GM23248 (cell line): Measurements from ENCODE around the gene SERPINC1. TPM values are rescaled to one million over a fixed set of nuclear protein-coding genes. Genes with fewer than 3 reads are reported as not detected.
"Not testable (repeated sequence)": the region's sequence is repeated elsewhere in the genome, so short reads cannot be mapped to it uniquely, and the experiment has no call there.

Source experiments
- DNase-seq: peaks from one replicate; pipeline ENCODE4 v3.0.0-alpha.2; 2015
- H2AFZ ChIP-seq: fragments of 200-600 bp; sonication (generic); 2 replicates; pipeline ENCODE4 v1.6.1; 2016; ENCODE audit warnings: antibody characterized with exemption
- H3F3A ChIP-seq: fragments of 200-600 bp; sonication (generic); 2 replicates; pipeline ENCODE4 v1.6.1; 2016; ENCODE audit warnings: mild to moderate bottlenecking, antibody characterized with exemption, mixed run types; ENCODE audit not compliant: insufficient read depth
- H3K27ac ChIP-seq: fragments of 200-600 bp; sonication (generic); 2 replicates; pipeline ENCODE4 v1.5.1; 2016; ENCODE audit warnings: mild to moderate bottlenecking
- H3K27me3 ChIP-seq: fragments of 200-600 bp; sonication (generic); replicated peaks from 2 replicates; pipeline ENCODE4 v1.6.1; 2016; ENCODE audit warnings: mild to moderate bottlenecking; ENCODE audit not compliant: insufficient read depth
- H3K36me3 ChIP-seq: fragments of 200-600 bp; sonication (generic); 2 replicates; pipeline ENCODE4 v1.6.1; 2016; ENCODE audit warnings: low read depth, mild to moderate bottlenecking
- H3K4me1 ChIP-seq: fragments of 200-600 bp; sonication (generic); 2 replicates; pipeline ENCODE4 v1.6.1; 2016; ENCODE audit warnings: mild to moderate bottlenecking; ENCODE audit not compliant: insufficient read depth
- H3K4me2 ChIP-seq: fragments of 200-600 bp; sonication (generic); one replicate; pipeline ENCODE4 v1.6.1; 2016; ENCODE audit warnings: mild to moderate bottlenecking; ENCODE audit not compliant: unreplicated experiment
- H3K4me3 ChIP-seq: fragments of 200-600 bp; sonication (generic); 2 replicates; pipeline ENCODE4 v1.5.1; 2016; ENCODE audit warnings: mild to moderate bottlenecking
- H3K79me2 ChIP-seq: fragments of 200-600 bp; sonication (generic); 2 replicates; pipeline ENCODE4 v1.6.1; 2016; ENCODE audit warnings: mild to moderate bottlenecking; ENCODE audit not compliant: insufficient read depth
- H3K9ac ChIP-seq: fragments of 200-600 bp; sonication (generic); 2 replicates; pipeline ENCODE4 v1.6.1; 2016; ENCODE audit warnings: mild to moderate bottlenecking
- H3K9me2 ChIP-seq: fragments of 200-600 bp; sonication (generic); 2 replicates; pipeline ENCODE4 v1.6.1; 2016; ENCODE audit warnings: mixed run types, mild to moderate bottlenecking, moderate library complexity; ENCODE audit not compliant: insufficient read depth
- H3K9me3 ChIP-seq: fragments of 200-600 bp; sonication (generic); one replicate; pipeline ENCODE4 v1.6.1; 2017; ENCODE audit warnings: low read depth
- H4K20me1 ChIP-seq: fragments of 200-600 bp; sonication (generic); 2 replicates; pipeline ENCODE4 v1.6.0; 2016; ENCODE audit not compliant: insufficient read depth
- EZH2 ChIP-seq: fragments of 200-600 bp; sonication (generic); IDR thresholded peaks from 2 replicates; pipeline ENCODE4 v1.6.1; 2018; ENCODE audit warnings: antibody characterized with exemption, mild to moderate bottlenecking; ENCODE audit not compliant: insufficient read depth, poor library complexity, severe bottlenecking
- EZH2phosphoT487 ChIP-seq: fragments of 200-600 bp; sonication (generic); IDR thresholded peaks from 2 replicates; pipeline ENCODE4 v1.6.1; 2018; ENCODE audit warnings: antibody characterized with exemption, moderate library complexity, mild to moderate bottlenecking, low read depth; ENCODE audit not compliant: insufficient read depth
- WGBS, 2 experiments: methylation state at CpG; one replicate each; pipeline ENCODE4 v1.1.6; 2015 to 2017; ENCODE audit warnings: low lambda C conversion rate in 2 of 2, low coverage in 1 of 2; ENCODE audit errors: missing lambda C conversion rate in 2 of 2; 5-methylcytosine and 5-hydroxymethylcytosine counted together
- in situ Hi-C: fragments of 300-500 bp; cut with MboI; formaldehyde crosslinking; loops from 2 replicates; pipeline ENCODE4 v1.15.0; 2020
- polyA plus RNA-seq: library from polyadenylated mRNA; unstranded; fragments of >200 nt; fragmentation: Nextera tagmentation; extraction: Ambion mirVana; gene quantifications from 2 replicates; pipeline ENCODE4 v1.2.1, GENCODE V29; 2016
- total RNA-seq: library from RNA; depleted of rRNA; stranded (reverse); fragments of >200 nt; shearing (Covaris generic); gene quantifications from 2 replicates; pipeline ENCODE4 v1.2.3, GENCODE V29; 2014; rRNA removed

SERPINC1 gene
- total RNA-seq = not detected in 2 replicates
- not detected in 2 replicates for polyA plus RNA-seq

- H3K36me3 ChIP-seq = no peaks in the 10 kb centered on the region
- no peaks in the 10 kb centered on the region for H3K9me3 ChIP-seq
- H3K79me2 ChIP-seq = no peaks in the 10 kb centered on the region
- H2AFZ ChIP-seq = no peak within 1 kb of the TSS
- in situ Hi-C loops = no loop called here
- TF ChIP-seq EZH2 (no peak), EZH2phosphoT487 (no peak)
- H3K27me3 ChIP-seq = no peaks in the 10 kb centered on the region
- no peak within 1 kb of the TSS for H3K4me2 ChIP-seq
- H3K9me2 ChIP-seq = no peaks in the 10 kb centered on the region
- WGBS, 2 experiments = 76 to 89% methylated on average over 3 of the region's 3 CpGs
- H3K9ac ChIP-seq = no peak within 1 kb of the TSS
- H3K4me1 ChIP-seq = no peaks in the 10 kb centered on the region
- no peaks in the 10 kb centered on the region for H3F3A ChIP-seq
- H3K4me3 ChIP-seq = no peak within 1 kb of the TSS
- DNase-seq = no peak
- H4K20me1 ChIP-seq = no peaks in the 10 kb centered on the region
- no peak within 1 kb of the TSS for H3K27ac ChIP-seq
These were observed at the start of gene SERPINC1 for GRCh38 chr1:173917149-173917548. Gene SERPINC1 (minus strand): TSS chr1:173917327. CDS start chr1:173917259, 68 bp downstream.

- H3K27ac ChIP-seq, H3K9ac ChIP-seq, H3K9me3 ChIP-seq, DNase-seq, H3K79me2 ChIP-seq, H3K4me3 ChIP-seq, H3K4me2 ChIP-seq, H2AFZ ChIP-seq, H3F3A ChIP-seq, H3K9me2 ChIP-seq, in situ Hi-C loops, H4K20me1 ChIP-seq, H3K4me1 ChIP-seq, H3K27me3 ChIP-seq: not testable (repeated sequence)
- 94 to 99% methylated on average over 5 of the region's 5 CpGs for WGBS, 2 experiments
- peaks cover 67% of the 10 kb centered on the region for H3K36me3 ChIP-seq
These were observed 48.8 kb upstream of the SERPINC1 start for GRCh38 chr1:173965896-173966295.

DNA sequence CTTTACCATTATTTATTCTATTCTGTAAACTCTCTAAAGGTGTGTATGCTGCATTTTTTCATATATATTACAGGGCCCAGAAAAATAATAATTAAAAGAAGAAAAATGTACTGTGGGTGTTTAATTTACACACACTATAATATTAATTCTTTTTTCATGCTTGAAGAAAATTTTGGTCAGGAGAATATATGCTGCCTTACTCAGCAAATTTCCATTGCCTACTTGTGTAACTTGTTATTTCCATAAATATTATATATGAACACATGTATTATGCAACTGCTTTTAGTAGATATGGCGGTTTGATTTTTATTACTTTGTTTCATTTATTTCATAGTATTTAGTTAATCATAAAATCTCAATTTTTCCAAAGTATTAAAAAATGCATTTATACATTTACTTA lies 46.4 kb upstream of the SERPINC1 start:
- Histone ChIP-seq H3K9me3 (no peaks in the 10 kb centered on the region), H3K79me2 (peaks cover 7% of the 10 kb centered on the region; the same call in 1 of the 2 replicates), H3F3A (0 out of 2 replicates have a peak, but pooled peaks cover 6% of the 10 kb centered on the region), H3K4me2 (no peak overlapping the region), H3K4me1 (no peaks in the 10 kb centered on the region), H2AFZ (no peak overlapping the region), H4K20me1 (no peaks in the 10 kb centered on the region), H3K36me3 (peaks cover 68% of the 10 kb centered on the region), H3K9me2 (no peaks in the 10 kb centered on the region), H3K4me3 (no peak overlapping the region), H3K9ac (no peak overlapping the region), H3K27ac (no peak overlapping the region), H3K27me3 (no peaks in the 10 kb centered on the region)
- TF ChIP-seq EZH2 (no peak), EZH2phosphoT487 (no peak)
- no peak for DNase-seq
- 95 to 100% methylated on average over 1 of the region's 1 CpG for WGBS, 2 experiments
- in situ Hi-C loops = no loop called here

DNA sequence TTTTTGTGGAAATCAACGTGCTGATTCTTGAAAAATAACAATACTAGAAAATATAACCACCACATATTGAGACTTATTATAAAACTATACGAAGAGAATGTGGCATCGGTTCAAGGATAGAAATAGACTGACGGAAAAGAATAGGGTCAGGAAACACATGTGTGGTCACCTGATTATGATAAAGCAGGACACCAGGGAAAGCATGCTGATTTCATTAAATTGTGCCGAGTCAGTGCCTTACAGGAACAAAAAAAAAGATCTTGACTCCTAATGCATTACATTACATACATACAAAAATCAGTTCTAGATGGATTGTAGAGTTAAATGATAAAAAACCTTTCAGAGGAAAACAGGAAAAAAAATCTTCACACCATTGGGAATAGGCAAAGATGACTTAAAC lies 43.5 kb upstream of the SERPINC1 start:
- 96 to 99% methylated on average over 5 of the region's 5 CpGs for WGBS, 2 experiments
- Histone ChIP-seq H3K9ac (no peak overlapping the region), H3K9me2 (no peaks in the 10 kb centered on the region), H2AFZ (no peak overlapping the region), H3K4me1 (no peaks in the 10 kb centered on the region), H4K20me1 (no peaks in the 10 kb centered on the region; the same call in 1 of the 2 replicates), H3K27ac (no peak overlapping the region), H3K27me3 (no peaks in the 10 kb centered on the region), H3F3A (no peaks in the 10 kb centered on the region), H3K36me3 (peaks cover 67% of the 10 kb centered on the region), H3K9me3 (no peaks in the 10 kb centered on the region), H3K4me2 (no peak overlapping the region), H3K4me3 (no peak overlapping the region), H3K79me2 (peaks cover 20% of the 10 kb centered on the region)
- no peak for DNase-seq
- TF ChIP-seq EZH2phosphoT487 = no peak
- TF ChIP-seq EZH2 = no peak
- in situ Hi-C loops = no loop called here

- no peak for TF ChIP-seq EZH2phosphoT487
- TF ChIP-seq EZH2 = no peak
- Histone ChIP-seq H3K4me1 (0 out of 2 replicates have a peak, but pooled peaks cover 6% of the 10 kb centered on the region), H3K27ac (no peak overlapping the region), H3F3A (0 out of 2 replicates have a peak, but pooled peaks cover 3% of the 10 kb centered on the region), H3K4me3 (no peak overlapping the region), H3K27me3 (no peaks in the 10 kb centered on the region), H3K79me2 (peaks cover 37% of the 10 kb centered on the region), H3K9me2 (no peaks in the 10 kb centered on the region), H3K9ac (no peak overlapping the region), H3K9me3 (no peaks in the 10 kb centered on the region), H2AFZ (no peak overlapping the region), H3K4me2 (no peak overlapping the region), H3K36me3 (peaks cover 52% of the 10 kb centered on the region), H4K20me1 (no peaks in the 10 kb centered on the region; the same call in 1 of the 2 replicates)
- in situ Hi-C loops = no loop called here
- DNase-seq = peak; percentile 46
These were observed 37.1 kb upstream of the SERPINC1 start for GRCh38 chr1:173954179-173954578.
